K562 (cell line): ENCODE results near the gene ISM1. TPM values are rescaled to one million over a fixed set of nuclear protein-coding genes. Genes with fewer than 3 reads are reported as not detected.

Experiments
- ATAC-seq: fragments of 200-7000 bp; cut with Tn5 transposase; 3 replicates; pipeline ENCODE4 v1.9.1; 2020; ENCODE audit warnings: moderate library complexity
- BruUV-seq: library from RNA; stranded (reverse); fragments of 400-500 nt; replicated peaks from 2 replicates; lab custom pipeline; 2021; lab: Mats Ljungman, UMichigan
- CTCF ChIA-PET: fragments of 300-600 bp; formaldehyde crosslinking; extraction: SDS; loops from one replicate; lab custom pipeline; 2021; ENCODE audit warnings: low intra/inter-chr PET ratio; lab: Yijun Ruan, JAX
- POLR2A ChIA-PET: fragments of 300-600, 350-650 bp; sonication (Branson Sonifier 250); formaldehyde crosslinking; extraction: SDS; loops from one replicate; lab custom pipeline; 2021; ENCODE audit warnings: antibody characterized with exemption, inconsistent platforms; lab: Yijun Ruan, JAX
- DNase-seq, 4 experiments: peaks; one replicate each; pipeline versions ENCODE4 v3.0.0 to v3.0.0-alpha.2; 2011 to 2018; ENCODE audit warnings: low spot score in 3 of 4, mixed read lengths in 3 of 4; ENCODE audit errors: extremely low read depth in 1 of 4
- FAIRE-seq: peaks from 2 replicates; lab custom pipeline; 2011; peaks lifted over from hg19 to GRCh38; lab: Jason Lieb, UNC
- H2AFZ ChIP-seq: 2 replicates; pipeline ENCODE4 v1.6.0; 2011; ENCODE audit warnings: low read depth, low read length, control low read depth, inconsistent platforms
- H3K27ac ChIP-seq: fragments of 200-600 bp; 3 replicates; pipeline ENCODE4 v1.8.0; 2011; ENCODE audit warnings: low read depth, mild to moderate bottlenecking, control low read depth, inconsistent platforms, low read length, moderate library complexity, mixed read lengths; ENCODE audit errors: extremely low read depth
- H3K27me3 ChIP-seq, 2 experiments: fragments of 300-600 bp in 1 of 2; 2 replicates in 1 of 2; 3 replicates in 1 of 2; pipeline versions ENCODE4 v1.6.0 to v1.8.0; 2011; ENCODE audit warnings: inconsistent platforms in 2 of 2, low read length in 2 of 2, mild to moderate bottlenecking in 1 of 2, mixed read lengths in 1 of 2, moderate library complexity in 1 of 2; ENCODE audit not compliant: control insufficient read depth in 2 of 2, insufficient read depth in 2 of 2
- H3K36me3 ChIP-seq: fragments of 300-600 bp; 3 replicates; pipeline ENCODE4 v1.8.0; 2011; ENCODE audit warnings: mild to moderate bottlenecking, low read length, inconsistent platforms; ENCODE audit not compliant: control insufficient read depth, insufficient read depth
- H3K4me1 ChIP-seq, 2 experiments: fragments of 200-600 bp in 1 of 2; replicated peaks in 1 of 2; 2 replicates in 1 of 2; 3 replicates in 1 of 2; pipeline versions ENCODE4 v1.5.1 to v1.8.0; 2011; ENCODE audit warnings: inconsistent platforms in 2 of 2, low read length in 2 of 2, mild to moderate bottlenecking in 1 of 2, mixed read lengths in 1 of 2, moderate library complexity in 1 of 2; ENCODE audit not compliant: control insufficient read depth in 2 of 2, insufficient read depth in 2 of 2
- H3K4me2 ChIP-seq: 2 replicates; pipeline ENCODE4 v1.6.1; 2011; ENCODE audit warnings: low read length, control low read depth, inconsistent platforms, mixed read lengths; ENCODE audit not compliant: insufficient read depth
- H3K4me3 ChIP-seq: fragments of 200-600 bp; sonication (generic), shearing (Covaris generic); 2 replicates; pipeline ENCODE4 v1.5.1; 2016; ENCODE audit warnings: control low read depth, inconsistent platforms
- H3K79me2 ChIP-seq: fragments of 200-600 bp; 3 replicates; pipeline ENCODE4 v1.8.0; 2011; ENCODE audit warnings: low read length, inconsistent platforms; ENCODE audit not compliant: control insufficient read depth, insufficient read depth
- H3K9ac ChIP-seq, 2 experiments: 2 replicates each; pipeline versions ENCODE4 v1.6.0 to v1.6.1; 2011; ENCODE audit warnings: low read depth in 2 of 2, low read length in 2 of 2, control low read depth in 1 of 2, inconsistent platforms in 1 of 2, mild to moderate bottlenecking in 1 of 2, mixed read lengths in 1 of 2; ENCODE audit not compliant: insufficient read depth in 1 of 2
- H3K9me1 ChIP-seq: one replicate; pipeline ENCODE4 v1.6.0; 2011; ENCODE audit warnings: inconsistent platforms, mild to moderate bottlenecking, low read length, moderate library complexity; ENCODE audit not compliant: control insufficient read depth, insufficient read depth
- H3K9me3 ChIP-seq: replicated peaks from 2 replicates; pipeline ENCODE4 v1.5.1; 2011; ENCODE audit warnings: low read depth, low read length, inconsistent platforms; ENCODE audit not compliant: control insufficient read depth, insufficient read depth
- H4K20me1 ChIP-seq: replicated peaks from 2 replicates; pipeline ENCODE4 v1.6.1; 2011; ENCODE audit warnings: low read length, inconsistent platforms, mixed read lengths; ENCODE audit not compliant: control insufficient read depth, insufficient read depth
- CREB5 ChIP-seq: fragments of 250-450 bp; sonication (Bioruptor Pico); IDR thresholded peaks from 2 replicates; pipeline ENCODE4 v1.5.0; 2020; ENCODE audit warnings: mild to moderate bottlenecking
- GATA2 ChIP-seq: sonication (generic); formaldehyde crosslinking; IDR thresholded peaks from 2 replicates; pipeline ENCODE4 v1.4.0; 2020; ENCODE audit warnings: mild to moderate bottlenecking, missing genetic modification reagents
- GATAD2B ChIP-seq: fragments of 450-650 bp; IDR thresholded peaks from 2 replicates; pipeline ENCODE4 v1.6.1; 2017; ENCODE audit warnings: mild to moderate bottlenecking, borderline replicate concordance
- NCOA1 ChIP-seq: fragments of 450-650 bp; IDR thresholded peaks from 2 replicates; pipeline ENCODE4 v1.6.1; 2016; ENCODE audit warnings: low read depth
- RBM39 ChIP-seq: fragments of 200-400 bp; formaldehyde crosslinking; optimal IDR thresholded peaks from 2 replicates; pipeline ENCODE3; 2018; ENCODE audit warnings: low read depth, low read length
- THAP7 ChIP-seq: fragments of 250-450 bp; sonication (Bioruptor Pico); IDR thresholded peaks from 2 replicates; pipeline ENCODE4 v1.5.0; 2021
- WGBS: fragments of 100-300 bp; shearing (Covaris generic); methylation state at CpG from one replicate; pipeline ENCODE4 v1.1.6; 2016; ENCODE audit warnings: low coverage, mixed read lengths; ENCODE audit not compliant: insufficient coverage; ENCODE audit errors: missing lambda C conversion rate; 5-methylcytosine and 5-hydroxymethylcytosine counted together
- in situ Hi-C: fragments of 300-500 bp; cut with MboI; formaldehyde crosslinking; loops from 4 replicates; pipeline ENCODE4 v1.15.0; 2018; ENCODE audit warnings: inconsistent platforms, mixed read lengths
- intact Hi-C: fragments of 100-400 bp; cut with micrococcal nuclease; formaldehyde crosslinking; loops from 2 replicates; pipeline ENCODE4 v1.14.2; 2022
- polyA plus RNA-seq, 8 experiments: library from polyadenylated mRNA; depleted of rRNA in 4 of 8; stranded (reverse) in 5 of 8; unstranded in 3 of 8; fragments of >200 nt; fragmentation: Nextera tagmentation in 2 of 8; fragmentation: Illumina TruSeq in 1 of 8; extraction: Ambion mirVana in 2 of 8; extraction: Trizol in 1 of 8; gene quantifications; 2 replicates each; pipeline versions ENCODE4 v1.2.1 to v1.2.3, GENCODE V29; 2011 to 2014; ENCODE audit warnings: inconsistent platforms in 1 of 8, missing spikeins in 1 of 8
- total RNA-seq, 7 experiments: library from RNA; depleted of rRNA in 6 of 7; stranded (reverse); fragments of >200 nt in 6 of 7; fragmentation: Illumina TruSeq in 2 of 7; extraction: Trizol in 2 of 7; gene quantifications; 2 replicates each; pipeline versions ENCODE4 v1.2.1 to v1.2.3, GENCODE V29; 2011 to 2021; ENCODE audit warnings: low replicate concordance in 1 of 7
- TF ChIP-seq, protein P1 (sequence below): fragments of 250-450 bp; sonication (Bioruptor Pico); IDR thresholded peaks from 2 replicates; pipeline ENCODE4 v1.8.0; 2021; ENCODE audit warnings: borderline replicate concordance, mild to moderate bottlenecking, moderate library complexity; ENCODE audit not compliant: poor library complexity, severe bottlenecking

ISM1 gene
- total and polyA plus RNA-seq, 9 of the 15 experiments (the other 6 are each of a cell fraction or from before 2014, with no cell fraction given), result not detected

DNA sequence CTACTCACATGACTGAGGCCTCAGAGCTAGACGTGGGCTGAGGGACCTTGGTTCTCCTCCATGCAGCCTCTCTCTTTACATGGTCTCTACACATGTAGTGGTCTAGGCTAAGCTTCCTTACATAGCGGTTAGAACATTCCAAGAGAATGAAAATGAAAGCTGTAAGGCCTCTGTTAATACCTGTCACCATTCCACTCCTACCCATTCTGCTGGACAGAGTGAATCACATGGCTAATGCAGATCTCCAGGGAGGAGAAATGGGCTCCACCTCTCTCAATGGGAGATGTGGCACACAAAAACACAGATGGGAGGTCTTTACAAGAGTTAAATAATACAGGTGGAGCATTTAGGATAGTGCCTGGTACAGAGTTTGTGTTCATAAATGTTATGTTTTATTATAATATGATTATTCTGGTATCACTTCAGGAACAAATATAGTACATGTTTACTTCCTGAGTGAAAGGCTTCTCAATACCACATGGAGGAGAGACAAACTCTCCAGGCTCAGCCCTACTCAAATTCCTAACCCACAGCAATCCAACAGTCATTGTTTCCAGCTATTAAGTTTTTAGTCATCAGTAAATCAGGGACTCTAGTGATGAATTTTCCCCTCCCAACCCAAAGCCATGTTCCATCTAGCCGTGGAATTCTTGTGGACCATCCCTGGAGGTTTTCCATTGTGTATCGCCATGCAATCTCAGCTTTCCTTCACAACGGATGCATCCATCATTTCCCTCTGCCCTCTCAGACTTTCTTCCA, 57.9 kb downstream of the ISM1 start:
- Histone ChIP-seq H3K9me3 (no peaks in the 10 kb centered on the region), H3K4me2 (no peak overlapping the region), H3K9ac (no peak overlapping the region), H3K27me3 (0 out of 5 replicates have a peak, but pooled peaks cover 0 to 2% of the 10 kb centered on the region in 2 experiments), H2AFZ (no peak overlapping the region), H3K36me3 (no peaks in the 10 kb centered on the region), H4K20me1 (no peaks in the 10 kb centered on the region), H3K27ac (no peak overlapping the region), H3K9me1 (no peaks in the 10 kb centered on the region), H3K4me3 (no peak overlapping the region), H3K79me2 (no peaks in the 10 kb centered on the region), H3K4me1 (no peaks in the 10 kb centered on the region; a peak in 1 of 5 replicates)
- POLR2A ChIA-PET, result interaction anchor here (0.8 kb wide), 1 partner anchor 20 kb away, joined by 3 read pairs; no protein-coding TSS in a partner anchor
- no peak for TF ChIP-seq GATAD2B
- TF ChIP-seq NCOA1, result no peak
- TF ChIP-seq GATA2 (CRISPR knock-in tag), result no peak
- TF ChIP-seq THAP7 (CRISPR knock-in tag), result no peak
- no peak for TF ChIP-seq RBM39
- TF ChIP-seq, protein P1, sequence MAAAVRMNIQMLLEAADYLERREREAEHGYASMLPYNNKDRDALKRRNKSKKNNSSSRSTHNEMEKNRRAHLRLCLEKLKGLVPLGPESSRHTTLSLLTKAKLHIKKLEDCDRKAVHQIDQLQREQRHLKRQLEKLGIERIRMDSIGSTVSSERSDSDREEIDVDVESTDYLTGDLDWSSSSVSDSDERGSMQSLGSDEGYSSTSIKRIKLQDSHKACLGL, result no peak
- TF ChIP-seq CREB5 (CRISPR knock-in tag), result no peak
- WGBS, result 0% methylated on average over 4 of the region's 5 CpGs
- ATAC-seq (no peak), FAIRE-seq (no peak), DNase-seq (no peak)
- intact Hi-C loops (no loop called here), in situ Hi-C loops (no loop called here)
- CTCF ChIA-PET, result no interaction called here
- BruUV-seq, result no TSS peak
